BJ (cell line): Measurements from ENCODE around the gene ZSWIM2. TPM values are rescaled to one million over a fixed set of nuclear protein-coding genes. Genes with fewer than 3 reads are reported as not detected.

Experiments used
- CTCF ChIA-PET: fragments of 350-600 bp; formaldehyde crosslinking; extraction: SDS; loops from one replicate; lab custom pipeline; 2021; ENCODE audit warnings: antibody characterized with exemption, inconsistent platforms; lab: Yijun Ruan, JAX
- POLR2A ChIA-PET: fragments of 300-600 bp; sonication (Branson Sonifier 250); formaldehyde crosslinking; extraction: SDS; loops from one replicate; lab custom pipeline; 2021; ENCODE audit warnings: antibody characterized with exemption; lab: Charles Lee
- DNase-seq: peaks from one replicate; pipeline ENCODE4 v3.0.0-alpha.2; 2011; ENCODE audit warnings: low read depth
- H3K27me3 ChIP-seq: 2 replicates; pipeline ENCODE4 v1.6.0; 2011; ENCODE audit warnings: low read length; ENCODE audit not compliant: control insufficient read depth, insufficient read depth
- H3K36me3 ChIP-seq: 2 replicates; pipeline ENCODE4 v1.5.1; 2011; ENCODE audit warnings: low read length; ENCODE audit not compliant: control insufficient read depth, insufficient read depth
- H3K4me3 ChIP-seq: 2 replicates; pipeline ENCODE4 v1.5.1; 2011; ENCODE audit warnings: low read depth, mild to moderate bottlenecking, control low read depth, low read length
- polyA plus RNA-seq: library from polyadenylated mRNA; depleted of rRNA; stranded (reverse); fragments of >200 nt; gene quantifications from 2 replicates; pipeline ENCODE4 v1.2.3, GENCODE V29; 2011
- TF ChIP-seq, protein P1 (sequence below): IDR thresholded peaks from 2 replicates; pipeline ENCODE4 v1.5.1; 2011; ENCODE audit warnings: low read depth, mild to moderate bottlenecking, control low read depth, inconsistent platforms, low read length, moderate library complexity; ENCODE audit not compliant: insufficient read depth

ZSWIM2 gene
- polyA plus RNA-seq, 1 experiment = 0.04 TPM

DNA sequence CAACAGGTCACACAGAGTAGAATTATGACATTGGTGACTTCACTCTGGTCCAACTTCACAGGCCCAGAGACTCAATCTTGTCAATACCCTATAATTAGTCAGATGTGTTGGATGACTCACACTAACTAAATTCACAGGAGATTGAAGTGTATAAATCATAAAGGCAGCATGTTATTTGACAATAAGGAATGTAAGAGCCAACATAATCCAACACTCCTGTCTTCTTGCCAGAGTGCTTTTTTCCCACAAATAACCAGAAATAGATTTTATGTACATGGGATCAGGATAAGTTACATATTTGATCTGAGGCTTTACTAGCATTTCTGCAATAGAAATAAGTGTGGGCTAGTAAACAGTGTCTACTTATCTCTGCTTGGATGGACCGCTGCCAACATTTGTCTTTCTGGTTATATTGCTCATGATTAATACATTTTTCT is 42.2 kb upstream of the ZSWIM2 start:
- no peak for DNase-seq
- Histone ChIP-seq H3K36me3 (no peaks in the 10 kb centered on the region), H3K4me3 (no peak overlapping the region), H3K27me3 (no peaks in the 10 kb centered on the region)
- TF ChIP-seq, protein P1, sequence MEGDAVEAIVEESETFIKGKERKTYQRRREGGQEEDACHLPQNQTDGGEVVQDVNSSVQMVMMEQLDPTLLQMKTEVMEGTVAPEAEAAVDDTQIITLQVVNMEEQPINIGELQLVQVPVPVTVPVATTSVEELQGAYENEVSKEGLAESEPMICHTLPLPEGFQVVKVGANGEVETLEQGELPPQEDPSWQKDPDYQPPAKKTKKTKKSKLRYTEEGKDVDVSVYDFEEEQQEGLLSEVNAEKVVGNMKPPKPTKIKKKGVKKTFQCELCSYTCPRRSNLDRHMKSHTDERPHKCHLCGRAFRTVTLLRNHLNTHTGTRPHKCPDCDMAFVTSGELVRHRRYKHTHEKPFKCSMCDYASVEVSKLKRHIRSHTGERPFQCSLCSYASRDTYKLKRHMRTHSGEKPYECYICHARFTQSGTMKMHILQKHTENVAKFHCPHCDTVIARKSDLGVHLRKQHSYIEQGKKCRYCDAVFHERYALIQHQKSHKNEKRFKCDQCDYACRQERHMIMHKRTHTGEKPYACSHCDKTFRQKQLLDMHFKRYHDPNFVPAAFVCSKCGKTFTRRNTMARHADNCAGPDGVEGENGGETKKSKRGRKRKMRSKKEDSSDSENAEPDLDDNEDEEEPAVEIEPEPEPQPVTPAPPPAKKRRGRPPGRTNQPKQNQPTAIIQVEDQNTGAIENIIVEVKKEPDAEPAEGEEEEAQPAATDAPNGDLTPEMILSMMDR = no peak
- CTCF ChIA-PET = no interaction called here
- POLR2A ChIA-PET = no interaction called here

DNA sequence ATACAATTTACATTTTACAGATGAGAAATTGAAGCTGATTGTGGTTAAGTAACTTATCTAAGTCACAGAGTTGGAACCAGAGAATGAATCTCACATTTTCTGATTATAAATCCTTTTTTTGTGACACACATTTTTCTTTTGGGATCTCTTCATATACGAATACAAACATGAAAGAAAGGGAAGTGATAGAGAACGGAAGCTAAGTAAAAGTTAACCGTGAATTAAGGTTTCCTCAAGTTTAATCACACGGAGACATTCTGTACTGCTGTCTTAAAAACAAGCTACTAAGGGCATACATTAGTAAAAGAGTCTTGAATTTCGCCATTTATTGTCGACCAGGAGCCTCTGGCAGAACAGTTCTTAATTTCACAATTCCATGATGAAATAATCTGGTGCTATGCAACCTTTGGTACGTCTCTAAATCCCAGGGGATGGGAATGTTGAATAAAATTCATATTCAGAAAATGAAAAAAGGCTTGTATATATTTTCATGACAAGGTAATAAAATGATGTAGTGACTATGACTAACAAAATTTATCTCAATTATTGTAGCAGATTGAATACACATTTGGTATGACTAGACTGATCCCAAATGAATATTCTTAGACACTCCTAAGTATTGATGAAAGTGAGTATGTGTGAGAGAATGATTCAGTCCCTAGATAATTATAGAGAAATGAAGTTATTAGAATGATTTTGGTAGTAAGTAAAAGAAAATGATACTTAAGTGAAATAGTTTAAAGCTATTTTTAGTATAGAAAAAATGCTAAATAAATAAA is 40.3 kb upstream of the ZSWIM2 start:
- CTCF ChIA-PET = no interaction called here
- TF ChIP-seq, protein P1 = no peak
- H3K27me3 ChIP-seq = no peaks in the 10 kb centered on the region
- POLR2A ChIA-PET = no interaction called here
- H3K36me3 ChIP-seq = no peaks in the 10 kb centered on the region
- DNase-seq = no peak
- H3K4me3 ChIP-seq = no peak overlapping the region

DNA sequence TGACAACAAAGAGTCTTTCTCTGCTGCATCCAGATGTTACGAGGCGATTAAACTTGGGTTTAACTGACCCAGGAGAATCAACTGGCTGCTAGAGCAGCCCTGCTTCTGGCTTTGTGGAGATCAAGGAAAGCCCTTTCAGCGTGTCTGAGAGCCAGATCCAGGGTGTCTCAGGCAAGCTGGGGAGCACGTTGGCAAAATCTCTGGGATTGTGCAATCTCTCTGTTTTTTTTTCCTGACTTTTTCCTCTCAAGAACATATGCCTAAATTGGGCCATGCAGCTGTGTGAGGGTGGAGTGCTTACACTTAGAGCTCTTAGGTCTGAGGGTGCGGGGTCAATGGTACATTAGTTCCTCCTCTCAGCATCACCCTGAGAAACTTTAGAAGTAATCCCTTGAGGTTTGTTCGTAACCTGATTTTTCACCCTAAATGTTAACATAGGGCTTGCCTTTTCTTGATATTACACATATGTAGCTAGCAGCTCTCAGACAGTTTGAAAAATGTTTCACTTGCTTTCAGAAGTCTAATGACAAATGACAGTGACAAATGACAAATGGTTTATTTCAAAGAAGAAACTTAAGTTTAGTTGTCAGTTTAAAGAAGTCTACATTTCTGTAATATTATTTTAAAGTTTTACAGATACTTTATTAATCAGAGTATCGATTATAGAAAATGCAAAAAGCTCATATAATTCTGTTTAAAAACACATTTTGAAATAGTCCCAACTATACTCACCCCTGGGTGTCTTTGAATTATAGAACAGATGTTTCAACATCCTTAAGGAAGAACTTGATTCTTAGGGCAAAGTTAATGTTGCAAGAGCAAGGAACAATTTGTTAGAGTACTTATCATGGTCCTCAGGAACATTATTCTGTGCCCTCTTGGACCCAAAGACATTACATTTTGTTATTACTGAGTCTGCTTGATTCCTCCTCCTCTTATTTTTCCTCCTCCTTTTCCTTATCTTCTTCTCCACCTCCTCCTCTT is 38.4 kb upstream of the ZSWIM2 start:
- H3K36me3 ChIP-seq = no peaks in the 10 kb centered on the region
- no peak for DNase-seq
- H3K27me3 ChIP-seq = no peaks in the 10 kb centered on the region
- TF ChIP-seq, protein P1 = no peak
- no peak overlapping the region for H3K4me3 ChIP-seq
- ChIA-PET POLR2A (no interaction called here), CTCF (no interaction called here)

DNA sequence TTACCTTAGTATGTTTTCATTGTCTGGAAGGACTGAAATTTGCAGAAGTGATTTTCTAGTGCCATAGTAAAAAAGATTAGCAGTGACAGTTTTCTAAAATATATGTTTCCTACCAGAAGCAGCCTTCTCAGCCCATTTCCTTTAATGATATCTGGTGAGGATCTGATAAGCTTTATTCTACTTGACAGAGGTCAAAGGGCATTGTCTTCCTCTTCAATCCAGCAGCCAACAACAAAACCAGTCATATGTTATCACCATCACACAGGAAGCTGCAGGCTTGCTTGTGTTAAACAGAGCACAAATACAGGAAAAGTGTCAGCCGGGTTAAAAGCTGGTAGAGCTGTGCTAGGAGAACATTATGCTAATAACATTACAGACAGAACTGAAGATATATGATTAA is 35.6 kb upstream of the ZSWIM2 start:
- TF ChIP-seq, protein P1 = no peak
- ChIA-PET CTCF (interaction anchor here (0.6 kb wide), 1 partner anchor 25 kb away, joined by 4 read pairs; no protein-coding TSS in a partner anchor), POLR2A (no interaction called here)

DNA sequence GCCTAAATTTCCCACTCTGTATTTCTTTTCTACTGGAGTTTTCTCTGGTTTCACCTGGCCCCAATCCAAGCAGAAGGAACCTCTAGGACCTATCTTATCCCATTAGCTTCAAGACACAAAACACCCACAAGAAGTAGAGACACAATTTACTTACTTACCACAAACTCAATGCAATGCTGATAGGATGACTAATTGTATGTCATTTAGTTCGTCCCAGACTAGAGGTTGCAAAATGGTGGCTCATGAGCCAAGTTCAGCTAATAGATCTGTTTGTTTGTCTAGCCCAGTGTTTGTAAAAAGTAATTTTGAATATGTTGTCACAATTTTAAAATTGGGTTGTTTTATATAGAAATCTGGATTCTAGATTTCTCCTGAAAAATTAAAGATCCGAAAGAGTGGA is 34.7 kb upstream of the ZSWIM2 start:
- ChIA-PET CTCF (no interaction called here), POLR2A (no interaction called here)
- Histone ChIP-seq H3K36me3 (no peaks in the 10 kb centered on the region), H3K27me3 (no peaks in the 10 kb centered on the region), H3K4me3 (no peak overlapping the region)
- DNase-seq = no peak
- TF ChIP-seq, protein P1 = no peak

More for the DNA sequence above, 35.6 kb upstream of the ZSWIM2 start:
- Histone ChIP-seq H3K27me3 (no peaks in the 10 kb centered on the region), H3K4me3 (no peak overlapping the region), H3K36me3 (no peaks in the 10 kb centered on the region)
- no peak for DNase-seq
